ENCODE data around the gene NELL2. TPM values are rescaled to one million over a fixed set of nuclear protein-coding genes. Genes with fewer than 3 reads are reported as not detected.
A peak's percentile ranks its signal among the peaks of the same experiment; 100 is the strongest.

Gene NELL2
- total RNA-seq, 1 experiment from 2014 or later: 596 TPM

- peak; percentile 59 for DNase-seq (ENCODE audit: low spot score)
- Histone ChIP-seq H3K27ac (ENCODE audit: low read depth, low read length, poor library complexity, severe bottlenecking) (peak overlapping the region; percentile 96), H3K4me3 (ENCODE audit: low read depth, low read length, poor library complexity, severe bottlenecking) (peak overlapping the region; percentile 95), H3K9me3 (ENCODE audit: low read depth, low read length, poor library complexity, severe bottlenecking) (peaks cover 22% of the 10 kb centered on the region), H3K27me3 (replicated peaks; ENCODE audit: insufficient read depth, low read depth, low read length, poor library complexity) (no peaks in the 10 kb centered on the region), H3K36me3 (ENCODE audit: insufficient read depth, low read length, poor library complexity, severe bottlenecking) (peaks cover 52% of the 10 kb centered on the region), H3K4me1 (ENCODE audit: insufficient read depth, low read length, poor library complexity, severe bottlenecking) (peaks cover 15% of the 10 kb centered on the region)
- intact Hi-C loops (cut with micrococcal nuclease; ENCODE audit: unreplicated experiment): loop anchor here (5.0 to 10.0 kb wide), 3 partner anchors 97 to 557 kb away; no protein-coding TSS in a partner anchor
- BruUV-seq (replicated peaks): no TSS peak
- TF ChIP-seq EZH2 (IDR thresholded peaks at IDR 0.05; ENCODE audit: borderline replicate concordance, low read depth, low read length, poor library complexity, severe bottlenecking) (no peak), CTCF (conservative IDR thresholded peaks at IDR 0.05; ENCODE audit: low read depth, low read length) (peak; percentile 78)
- POLR2A ChIA-PET (ENCODE audit: low non-redundant PET): interaction anchor here (0.6 kb wide), 1 partner anchor 915 kb away, joined by 3 read pairs; no protein-coding TSS in a partner anchor
- CTCF ChIA-PET: interaction anchor here (0.6 to 2.5 kb wide), 6 partner anchors 31 to 1579 kb away, joined by 3 to 5 read pairs (median 3); no protein-coding TSS in a partner anchor
Observed at GRCh38 chr12:44873898-44874297, 2.2 kb downstream of the NELL2 start.

DNA sequence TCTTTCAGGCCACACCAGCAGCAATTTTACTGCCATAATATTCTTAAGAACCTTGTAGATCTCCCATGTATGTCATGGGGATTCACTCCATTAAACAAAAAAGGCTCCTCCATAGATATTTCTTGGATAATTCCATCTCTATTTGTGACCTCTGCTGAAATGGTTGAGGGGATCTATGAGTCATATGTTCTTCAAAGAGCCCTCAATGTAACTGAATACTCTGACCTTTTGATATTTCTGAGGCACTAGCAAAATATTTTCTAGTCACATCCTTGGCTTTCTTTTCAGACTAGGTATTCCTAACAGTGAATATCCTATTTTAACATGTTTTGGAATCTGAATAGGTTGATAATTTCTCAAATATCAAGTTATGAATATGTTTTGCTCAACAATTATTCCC is 6.6 kb downstream of the NELL2 start:
- H3K4me3 ChIP-seq (ENCODE audit: low read depth, low read length, poor library complexity, severe bottlenecking): no peak overlapping the region
- H3K27me3 ChIP-seq (replicated peaks; ENCODE audit: insufficient read depth, low read depth, low read length, poor library complexity): no peaks in the 10 kb centered on the region
- DNase-seq (ENCODE audit: low spot score): no peak
- POLR2A ChIA-PET (ENCODE audit: low non-redundant PET): interaction anchor here (0.6 to 0.7 kb wide), 2 partner anchors 206 to 544 kb away, joined by 3 read pairs; no protein-coding TSS in a partner anchor
- H3K36me3 ChIP-seq (ENCODE audit: insufficient read depth, low read length, poor library complexity, severe bottlenecking): peaks cover 85% of the 10 kb centered on the region
- TF ChIP-seq CTCF (conservative IDR thresholded peaks at IDR 0.05; ENCODE audit: low read depth, low read length): no peak
- TF ChIP-seq EZH2 (IDR thresholded peaks at IDR 0.05; ENCODE audit: borderline replicate concordance, low read depth, low read length, poor library complexity, severe bottlenecking): no peak
- no TSS peak for BruUV-seq (replicated peaks)
- H3K4me1 ChIP-seq (ENCODE audit: insufficient read depth, low read length, poor library complexity, severe bottlenecking): peaks cover 15% of the 10 kb centered on the region
- H3K9me3 ChIP-seq (ENCODE audit: low read depth, low read length, poor library complexity, severe bottlenecking): peaks cover 32% of the 10 kb centered on the region
- CTCF ChIA-PET: interaction anchor here (0.7 kb wide), 1 partner anchor 166 kb away, joined by 3 read pairs; no protein-coding TSS in a partner anchor
- no peak overlapping the region for H3K27ac ChIP-seq (ENCODE audit: low read depth, low read length, poor library complexity, severe bottlenecking)
- intact Hi-C loops (cut with micrococcal nuclease; ENCODE audit: unreplicated experiment): no loop called here

DNA sequence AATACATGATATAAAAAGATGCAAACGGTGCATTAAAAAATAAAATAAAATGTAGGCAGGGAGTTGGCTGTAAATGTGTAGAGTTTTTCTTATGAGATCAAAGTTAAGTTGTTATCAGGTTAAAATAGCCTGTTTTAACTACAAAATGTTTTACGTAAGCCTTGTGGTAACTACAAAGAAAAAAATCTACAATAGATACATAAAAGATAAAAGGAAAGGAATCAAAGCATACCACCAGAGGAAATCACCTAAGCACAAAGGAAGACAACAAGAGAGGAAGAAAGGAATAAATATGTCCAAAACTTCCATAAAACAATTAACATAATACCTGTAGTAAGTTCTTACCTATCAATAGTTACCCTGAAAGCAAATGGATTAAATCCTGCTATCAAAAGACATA is 12.2 kb downstream of the NELL2 start:
- H3K4me3 ChIP-seq (ENCODE audit: low read depth, low read length, poor library complexity, severe bottlenecking): no peak overlapping the region
- peaks cover 4% of the 10 kb centered on the region for H3K4me1 ChIP-seq (ENCODE audit: insufficient read depth, low read length, poor library complexity, severe bottlenecking)
- no TSS peak for BruUV-seq (replicated peaks)
- no peak overlapping the region for H3K27ac ChIP-seq (ENCODE audit: low read depth, low read length, poor library complexity, severe bottlenecking)
- intact Hi-C loops (cut with micrococcal nuclease; ENCODE audit: unreplicated experiment): no loop called here
- peaks cover 61% of the 10 kb centered on the region for H3K36me3 ChIP-seq (ENCODE audit: insufficient read depth, low read length, poor library complexity, severe bottlenecking)
- DNase-seq (ENCODE audit: low spot score): no peak
- peaks cover 27% of the 10 kb centered on the region for H3K9me3 ChIP-seq (ENCODE audit: low read depth, low read length, poor library complexity, severe bottlenecking)
- POLR2A ChIA-PET (ENCODE audit: low non-redundant PET): interaction anchor here (0.7 kb wide), 1 partner anchor 27 kb away, joined by 5 read pairs; no protein-coding TSS in a partner anchor
- TF ChIP-seq CTCF (conservative IDR thresholded peaks at IDR 0.05; ENCODE audit: low read depth, low read length) (no peak), EZH2 (IDR thresholded peaks at IDR 0.05; ENCODE audit: borderline replicate concordance, low read depth, low read length, poor library complexity, severe bottlenecking) (no peak)
- no peaks in the 10 kb centered on the region for H3K27me3 ChIP-seq (replicated peaks; ENCODE audit: insufficient read depth, low read depth, low read length, poor library complexity)
- CTCF ChIA-PET: no interaction called here

Data from A673 (cell line).